GM19238 (cell line): Measurements from ENCODE around the gene CAVIN1.
"Not testable (repeated sequence)": the region's sequence is repeated elsewhere in the genome, so short reads cannot be mapped to it uniquely, and the experiment has no call there.

ENCODE experiments used
- DNase-seq: peaks from one replicate; pipeline ENCODE4 v3.0.0; 2011; ENCODE audit warnings: low spot score; ENCODE audit not compliant: insufficient read length

Gene CAVIN1

GRCh38 chr17:42405963-42406495, 17.0 kb downstream of the CAVIN1 start:
- peak; percentile 70 for DNase-seq

- DNase-seq, result no peak
These were observed 18.0 kb downstream of the CAVIN1 start for GRCh38 chr17:42405076-42405475.

DNA sequence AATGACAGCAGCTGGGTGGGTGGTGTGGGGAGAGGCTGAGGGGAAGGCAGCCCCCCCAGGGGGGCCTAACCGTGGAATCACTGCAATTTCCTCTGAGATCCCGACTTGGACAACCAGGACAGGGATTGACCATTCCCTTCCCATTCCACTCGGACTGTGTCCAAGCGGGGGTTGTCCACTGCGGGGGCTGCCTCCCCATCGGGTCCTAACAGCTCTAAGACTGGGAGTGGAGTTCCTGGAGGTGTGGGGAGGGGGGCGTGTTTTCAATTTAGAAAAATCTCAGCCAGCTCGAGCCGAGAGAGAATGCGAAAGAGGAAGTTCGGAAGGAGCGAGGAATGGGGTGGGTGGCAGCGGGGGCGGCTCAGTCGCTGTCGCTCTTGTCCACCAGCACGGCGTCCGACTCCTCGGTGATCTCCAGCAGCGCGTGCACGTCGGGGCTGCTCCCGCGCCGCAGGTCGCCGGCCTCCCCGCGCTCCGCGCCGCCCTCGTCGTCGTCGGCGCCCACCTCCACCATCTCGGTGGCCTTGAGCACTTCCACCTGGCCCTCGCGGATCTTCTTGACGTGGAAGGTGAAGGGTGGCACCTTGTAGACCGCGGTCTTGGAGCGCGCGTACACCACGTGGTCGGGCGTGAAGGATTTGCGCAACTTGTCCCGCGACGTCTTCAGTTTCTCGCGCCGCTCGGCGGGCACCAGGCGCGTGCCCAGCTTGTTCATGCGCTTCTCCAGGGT, 18.6 kb downstream of the CAVIN1 start:
- DNase-seq, result no peak

DNA sequence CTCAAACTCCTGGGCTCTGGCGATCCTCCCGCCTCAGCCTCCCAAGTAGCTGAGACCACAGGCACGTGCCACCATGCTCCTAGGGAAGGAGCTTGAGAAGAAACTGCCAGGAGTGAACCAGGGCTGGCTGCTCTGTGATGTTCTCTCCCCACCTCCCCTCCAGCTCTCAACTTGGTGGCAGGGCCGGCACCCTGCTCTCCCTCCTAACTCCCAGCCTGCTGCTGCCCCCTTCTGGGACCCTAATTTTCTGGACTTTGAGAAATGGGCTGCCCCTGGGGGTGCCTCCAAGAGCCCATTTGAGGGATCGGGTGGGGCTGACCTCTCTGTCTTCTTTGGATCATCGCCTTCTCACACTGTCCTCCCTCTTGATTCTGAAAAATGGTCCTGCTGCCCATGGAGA, 19.9 kb downstream of the CAVIN1 start:
- peak; percentile 58 for DNase-seq

- DNase-seq, result no peak
These were observed 20.9 kb downstream of the CAVIN1 start for GRCh38 chr17:42402117-42402516.

- DNase-seq, result not testable (repeated sequence)
These were observed 22.1 kb downstream of the CAVIN1 start for GRCh38 chr17:42400844-42401375.

DNA sequence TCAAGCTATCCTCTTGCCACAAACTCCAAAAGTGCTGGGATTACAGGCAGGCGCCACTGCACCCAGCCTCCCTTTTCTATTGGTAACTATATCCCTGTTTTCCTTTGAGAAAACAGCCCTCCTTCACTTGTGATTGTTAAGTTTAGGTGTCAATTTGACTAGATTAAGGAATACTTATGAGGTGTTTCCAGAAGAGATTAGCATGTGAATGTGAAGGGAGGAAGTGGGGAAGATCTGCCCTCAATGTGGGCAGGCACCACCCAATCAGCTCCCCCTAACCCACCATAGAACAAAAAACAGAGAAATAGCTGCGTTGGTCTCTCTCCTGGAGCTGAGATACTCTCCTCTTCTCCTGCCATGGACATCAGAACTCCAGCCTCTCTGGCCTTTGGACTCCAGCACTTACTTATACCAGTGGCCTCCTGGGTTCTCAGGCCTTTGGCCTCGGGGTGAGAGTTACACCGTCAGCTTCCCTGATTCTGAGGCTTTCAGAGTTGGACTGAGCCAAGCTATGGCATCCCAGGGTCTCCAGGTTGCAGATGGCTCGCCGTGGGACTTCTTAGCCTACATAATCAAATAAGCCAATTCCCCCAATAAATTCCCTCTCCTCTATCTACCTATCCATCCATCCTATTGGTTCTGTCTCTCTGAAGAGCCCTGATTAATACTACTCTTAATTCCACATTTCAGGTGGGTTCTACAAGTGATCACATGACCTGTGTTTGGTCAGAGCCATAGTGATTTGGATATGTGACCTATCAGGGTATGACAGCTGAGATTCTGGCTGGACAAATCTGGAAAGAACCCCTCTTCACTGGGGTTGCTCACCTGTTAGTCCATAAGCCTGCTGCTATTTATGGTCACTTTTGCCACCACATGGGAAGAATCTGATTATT, 22.9 kb downstream of the CAVIN1 start:
- no peak for DNase-seq

GRCh38 chr17:42399121-42399520, 23.9 kb downstream of the CAVIN1 start:
- no peak for DNase-seq

DNA sequence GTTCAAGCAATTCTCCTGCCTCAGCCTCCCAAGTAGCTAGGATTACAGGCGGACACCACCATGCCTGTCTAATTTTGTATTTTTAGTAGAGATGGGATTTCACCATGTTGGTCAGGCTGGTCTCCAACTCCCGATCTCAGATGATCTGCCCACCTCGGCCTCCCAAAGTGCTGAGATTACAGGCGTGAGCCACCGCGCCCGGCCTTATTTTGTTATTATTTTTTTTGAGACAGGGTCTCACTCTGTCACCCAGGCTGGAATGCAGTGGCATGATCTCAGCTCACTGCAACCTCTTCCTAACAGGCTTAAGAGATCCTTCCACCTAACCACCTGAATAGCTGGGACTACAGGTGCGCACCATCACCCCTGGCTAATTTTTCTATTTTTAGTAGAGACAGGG, 27.5 kb downstream of the CAVIN1 start:
- DNase-seq, result not testable (repeated sequence)

DNA sequence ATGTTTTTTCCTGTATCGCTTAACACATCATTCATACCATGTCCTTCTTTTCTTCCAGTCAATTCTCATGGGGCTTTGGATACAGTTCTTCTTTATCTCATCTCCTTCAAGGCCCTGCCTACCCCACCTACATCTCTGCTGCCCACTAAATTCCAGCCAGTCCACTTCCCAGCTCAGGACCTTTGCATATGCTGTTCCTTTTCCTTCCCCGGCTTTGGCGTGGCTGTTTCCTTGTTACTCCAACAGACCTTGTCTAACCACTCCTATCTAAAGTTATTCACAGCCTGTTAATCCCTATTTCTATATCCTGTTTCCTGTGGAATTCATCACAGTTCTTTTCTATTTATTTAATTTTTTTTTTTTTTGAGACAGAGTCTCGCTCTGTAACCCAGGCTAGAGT, 28.2 kb downstream of the CAVIN1 start:
- no peak for DNase-seq

DNA sequence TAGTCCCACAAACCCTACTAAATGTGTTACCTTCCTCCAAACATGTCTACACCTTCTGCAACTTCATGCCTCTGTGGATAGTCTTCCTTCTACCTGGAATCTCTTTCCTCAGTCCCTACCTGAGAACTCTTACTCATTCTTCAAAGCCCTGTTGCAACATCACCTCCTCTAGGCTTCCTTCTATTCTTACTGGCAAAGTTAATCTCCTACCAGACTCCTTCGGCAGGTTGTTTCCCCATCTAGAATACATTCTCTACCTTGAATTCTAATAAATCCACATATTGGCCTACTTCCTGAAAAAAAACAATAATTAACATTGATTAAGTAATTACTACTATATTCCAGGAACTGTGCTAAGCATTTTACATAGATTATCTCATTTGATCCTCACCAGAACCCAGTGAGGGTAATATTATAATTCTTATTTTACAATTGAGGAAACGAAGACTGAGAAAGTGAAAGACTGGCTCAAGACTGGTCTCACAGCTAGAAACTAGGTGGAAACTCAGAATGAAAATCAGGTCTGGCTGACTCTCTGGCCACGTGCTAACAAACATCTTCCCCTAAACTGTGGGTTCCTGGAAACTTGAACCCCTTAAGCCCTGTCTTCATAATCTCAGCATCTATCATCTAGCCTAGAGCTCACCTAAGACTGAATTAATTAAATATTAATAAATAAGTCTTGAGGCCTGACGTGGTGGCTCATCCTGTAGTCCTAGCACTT, 30.2 kb downstream of the CAVIN1 start:
- DNase-seq, result peak; percentile 42

DNA sequence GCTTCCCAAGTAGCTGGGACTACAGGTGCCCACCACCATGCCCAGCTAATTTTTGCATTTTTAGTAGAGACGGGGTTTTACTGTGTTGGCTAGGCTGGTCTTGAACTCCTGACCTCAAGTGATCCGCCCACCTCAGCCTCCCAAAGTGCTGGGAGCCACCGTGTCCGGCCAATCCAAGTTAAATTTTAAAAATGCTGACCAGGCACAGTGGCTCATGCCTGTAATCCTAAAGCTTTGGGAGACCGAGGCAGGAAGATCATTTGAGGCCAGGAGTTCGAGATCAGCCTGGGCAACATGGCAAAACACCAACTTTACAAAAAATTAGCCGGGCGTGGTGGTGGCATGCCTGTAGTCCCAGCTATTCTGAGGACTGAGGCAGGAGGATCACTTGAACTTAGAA, 31.6 kb downstream of the CAVIN1 start:
- DNase-seq, result not testable (repeated sequence)

- no peak for DNase-seq
These were observed 33.2 kb downstream of the CAVIN1 start for GRCh38 chr17:42389899-42390298.

DNA sequence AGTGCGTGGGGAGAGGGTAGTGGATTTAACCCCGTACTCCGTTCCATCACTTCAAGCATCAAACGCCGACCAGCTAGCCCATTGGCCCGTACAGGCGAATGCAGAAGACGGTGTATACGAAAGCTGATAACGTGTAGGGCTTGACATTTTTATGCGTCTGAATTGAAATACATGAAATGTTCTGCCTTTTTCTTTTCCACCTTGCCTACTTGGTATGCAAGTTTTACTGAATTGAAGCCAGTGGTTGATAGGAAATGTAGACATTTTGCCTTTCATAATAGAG, 34.0 kb downstream of the CAVIN1 start:
- DNase-seq, result no peak

DNA sequence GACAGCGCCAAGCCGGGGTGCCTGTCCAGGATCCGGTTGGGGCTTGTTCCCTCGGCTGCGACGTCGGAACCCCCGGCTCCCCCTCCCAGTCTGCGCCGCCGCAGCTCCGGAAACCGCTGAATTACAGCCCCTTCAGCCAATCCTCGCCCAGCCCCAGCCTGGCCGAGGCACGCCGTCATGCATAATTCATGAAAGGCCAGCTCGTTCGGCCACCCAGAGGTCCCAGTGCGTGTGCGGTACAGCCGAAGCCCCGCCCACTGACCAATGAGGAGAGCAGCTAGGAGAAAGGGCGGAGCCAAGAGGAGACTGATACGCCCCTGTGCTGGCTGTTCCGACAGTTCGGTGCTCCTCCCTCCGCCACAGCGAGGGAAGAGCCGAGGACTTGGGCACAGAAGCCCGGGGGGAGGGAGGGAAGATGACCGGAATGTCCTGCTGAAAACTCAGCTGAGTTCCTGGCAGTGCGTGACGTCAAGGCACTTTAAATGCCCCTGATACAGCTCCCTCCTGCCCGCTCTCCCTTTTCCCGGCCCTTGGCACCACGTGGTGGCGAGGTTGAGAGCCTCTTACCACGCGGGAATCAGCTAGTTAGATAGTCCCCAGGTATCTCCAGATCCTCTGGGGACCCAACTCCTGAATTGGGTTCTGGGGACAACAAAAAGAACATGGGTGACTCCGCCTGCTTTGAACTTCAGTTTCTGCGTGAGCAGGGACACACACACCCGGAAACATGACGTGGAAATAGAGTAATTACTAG, 34.5 kb downstream of the CAVIN1 start, which contains the start of gene STAT3:
TSS of gene STAT3 (minus strand) at position 62 of the 754 bp plus-strand sequence. CDS start 39,926 bp downstream, outside the sequence.
- peak; percentile 94 for DNase-seq

GRCh38 chr17:42387661-42388380, 35.2 kb downstream of the CAVIN1 start:
- DNase-seq, result no peak

- no peak for DNase-seq
These were observed 36.0 kb downstream of the CAVIN1 start for GRCh38 chr17:42386777-42387657.

DNA sequence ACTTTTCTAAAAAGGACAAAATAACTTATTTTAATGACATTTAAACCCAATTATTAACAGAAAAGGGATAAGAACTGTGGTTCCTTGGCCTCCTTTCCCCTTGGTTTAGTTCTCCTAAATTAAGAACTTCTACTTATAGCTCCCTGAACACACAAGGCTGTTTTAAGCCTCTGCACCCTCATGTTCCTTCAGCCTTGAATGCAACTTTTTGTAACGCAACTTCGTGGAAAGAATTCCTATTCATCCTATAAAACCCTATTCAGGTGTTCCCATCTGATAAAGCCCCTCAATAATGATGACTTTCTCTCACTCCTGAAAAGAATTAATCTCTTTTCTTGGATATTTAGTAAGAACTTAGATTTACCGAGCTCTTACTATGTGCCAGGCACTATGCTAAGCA, 41.2 kb downstream of the CAVIN1 start:
- DNase-seq, result no peak

DNA sequence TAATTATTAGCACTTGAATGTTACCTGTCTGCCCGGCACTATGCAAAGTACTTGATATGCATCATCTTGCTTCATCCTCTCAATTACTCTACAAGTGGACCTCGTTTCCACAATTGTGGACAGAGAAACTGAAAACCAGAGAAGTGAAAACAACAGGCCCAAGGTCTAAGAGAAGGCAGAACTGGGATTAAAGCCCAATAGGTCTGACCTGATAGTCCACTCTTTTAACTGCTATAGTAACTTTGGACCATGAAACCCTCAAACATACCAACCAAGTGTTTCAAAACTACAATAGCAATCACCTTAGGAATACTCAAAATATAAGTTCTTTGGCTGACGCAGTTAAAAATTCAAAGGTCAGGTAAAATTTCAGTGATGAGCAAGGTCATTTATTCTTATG, 42.1 kb downstream of the CAVIN1 start:
- DNase-seq, result no peak
